Liver (tissue), 3 donors: ENCODE data around the gene PCSK6.

Source experiments
- HNF4A ChIP-seq, 2 donors: conservative IDR thresholded peaks; 2 replicates each; pipeline ENCODE4 v1.6.1; 2016; ENCODE audit warnings: antibody characterized with exemption in 2 of 2, mild to moderate bottlenecking in 2 of 2
- RXRA ChIP-seq, 2 donors: IDR thresholded peaks; 2 replicates each; pipeline ENCODE4 v1.6.1; 2017 to 2018; ENCODE audit warnings: antibody characterized with exemption in 2 of 2, mild to moderate bottlenecking in 1 of 2
- TF ChIP-seq, protein P1 (sequence below): IDR thresholded peaks from 2 replicates; pipeline ENCODE4 v1.6.1; 2016; ENCODE audit warnings: antibody characterized with exemption, mild to moderate bottlenecking
- TF ChIP-seq, protein P2 (sequence below): fragments of 150-350 bp; IDR thresholded peaks from 2 replicates; pipeline ENCODE4 v1.5.1; 2017; ENCODE audit warnings: improper control_type of control experiment, low read depth, low read length; ENCODE audit not compliant: missing input control
- TF ChIP-seq, protein P3 (sequence below): IDR thresholded peaks from 2 replicates; pipeline ENCODE4 v1.6.1; 2016; ENCODE audit warnings: antibody characterized with exemption
- donor health status: healthy.
- donor health status: healthy.

DNA sequence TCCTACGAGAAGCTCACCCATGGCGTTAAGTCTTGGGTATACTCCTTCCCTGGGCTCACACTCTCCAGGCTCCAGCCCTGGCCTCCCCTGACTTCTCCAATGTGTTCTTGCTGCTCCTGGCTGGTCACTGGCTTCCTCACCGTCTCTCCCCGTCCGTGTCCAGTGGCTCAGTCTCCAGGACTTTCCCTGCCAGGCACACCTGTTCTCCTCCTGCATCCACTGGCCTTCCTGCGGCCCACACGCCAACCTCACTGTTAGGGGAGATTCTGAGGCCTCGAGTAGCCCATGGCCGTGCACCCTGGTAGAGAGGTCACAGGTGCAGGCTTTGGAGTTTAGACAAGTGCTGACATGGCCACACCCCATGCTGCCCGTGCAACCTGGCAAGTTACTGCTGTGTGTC, 102.5 kb downstream of the PCSK6 start:
- TF ChIP-seq RXRA (IDR thresholded peaks at IDR 0.05) (no peak), HNF4A (conservative IDR thresholded peaks at IDR 0.05) (no peak)
- TF ChIP-seq, protein P1, sequence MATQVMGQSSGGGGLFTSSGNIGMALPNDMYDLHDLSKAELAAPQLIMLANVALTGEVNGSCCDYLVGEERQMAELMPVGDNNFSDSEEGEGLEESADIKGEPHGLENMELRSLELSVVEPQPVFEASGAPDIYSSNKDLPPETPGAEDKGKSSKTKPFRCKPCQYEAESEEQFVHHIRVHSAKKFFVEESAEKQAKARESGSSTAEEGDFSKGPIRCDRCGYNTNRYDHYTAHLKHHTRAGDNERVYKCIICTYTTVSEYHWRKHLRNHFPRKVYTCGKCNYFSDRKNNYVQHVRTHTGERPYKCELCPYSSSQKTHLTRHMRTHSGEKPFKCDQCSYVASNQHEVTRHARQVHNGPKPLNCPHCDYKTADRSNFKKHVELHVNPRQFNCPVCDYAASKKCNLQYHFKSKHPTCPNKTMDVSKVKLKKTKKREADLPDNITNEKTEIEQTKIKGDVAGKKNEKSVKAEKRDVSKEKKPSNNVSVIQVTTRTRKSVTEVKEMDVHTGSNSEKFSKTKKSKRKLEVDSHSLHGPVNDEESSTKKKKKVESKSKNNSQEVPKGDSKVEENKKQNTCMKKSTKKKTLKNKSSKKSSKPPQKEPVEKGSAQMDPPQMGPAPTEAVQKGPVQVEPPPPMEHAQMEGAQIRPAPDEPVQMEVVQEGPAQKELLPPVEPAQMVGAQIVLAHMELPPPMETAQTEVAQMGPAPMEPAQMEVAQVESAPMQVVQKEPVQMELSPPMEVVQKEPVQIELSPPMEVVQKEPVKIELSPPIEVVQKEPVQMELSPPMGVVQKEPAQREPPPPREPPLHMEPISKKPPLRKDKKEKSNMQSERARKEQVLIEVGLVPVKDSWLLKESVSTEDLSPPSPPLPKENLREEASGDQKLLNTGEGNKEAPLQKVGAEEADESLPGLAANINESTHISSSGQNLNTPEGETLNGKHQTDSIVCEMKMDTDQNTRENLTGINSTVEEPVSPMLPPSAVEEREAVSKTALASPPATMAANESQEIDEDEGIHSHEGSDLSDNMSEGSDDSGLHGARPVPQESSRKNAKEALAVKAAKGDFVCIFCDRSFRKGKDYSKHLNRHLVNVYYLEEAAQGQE = no peak
- TF ChIP-seq, protein P2, sequence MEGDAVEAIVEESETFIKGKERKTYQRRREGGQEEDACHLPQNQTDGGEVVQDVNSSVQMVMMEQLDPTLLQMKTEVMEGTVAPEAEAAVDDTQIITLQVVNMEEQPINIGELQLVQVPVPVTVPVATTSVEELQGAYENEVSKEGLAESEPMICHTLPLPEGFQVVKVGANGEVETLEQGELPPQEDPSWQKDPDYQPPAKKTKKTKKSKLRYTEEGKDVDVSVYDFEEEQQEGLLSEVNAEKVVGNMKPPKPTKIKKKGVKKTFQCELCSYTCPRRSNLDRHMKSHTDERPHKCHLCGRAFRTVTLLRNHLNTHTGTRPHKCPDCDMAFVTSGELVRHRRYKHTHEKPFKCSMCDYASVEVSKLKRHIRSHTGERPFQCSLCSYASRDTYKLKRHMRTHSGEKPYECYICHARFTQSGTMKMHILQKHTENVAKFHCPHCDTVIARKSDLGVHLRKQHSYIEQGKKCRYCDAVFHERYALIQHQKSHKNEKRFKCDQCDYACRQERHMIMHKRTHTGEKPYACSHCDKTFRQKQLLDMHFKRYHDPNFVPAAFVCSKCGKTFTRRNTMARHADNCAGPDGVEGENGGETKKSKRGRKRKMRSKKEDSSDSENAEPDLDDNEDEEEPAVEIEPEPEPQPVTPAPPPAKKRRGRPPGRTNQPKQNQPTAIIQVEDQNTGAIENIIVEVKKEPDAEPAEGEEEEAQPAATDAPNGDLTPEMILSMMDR = no peak
- TF ChIP-seq, protein P3, sequence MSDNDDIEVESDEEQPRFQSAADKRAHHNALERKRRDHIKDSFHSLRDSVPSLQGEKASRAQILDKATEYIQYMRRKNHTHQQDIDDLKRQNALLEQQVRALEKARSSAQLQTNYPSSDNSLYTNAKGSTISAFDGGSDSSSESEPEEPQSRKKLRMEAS = no peak
